Fibroblast of lung (primary cell): ENCODE data around the gene HMGB3.

ENCODE experiments used
- CTCF ChIP-seq, 2 donors: IDR thresholded peaks in 1 of 2; conservative IDR thresholded peaks in 1 of 2; 1 replicate in 1 of 2; 2 replicates in 1 of 2; pipeline ENCODE4 v1.5.1; 2011 to 2012; ENCODE audit warnings: low read length in 2 of 2, control low read depth in 1 of 2, inconsistent platforms in 1 of 2, low read depth in 1 of 2, mild to moderate bottlenecking in 1 of 2
- EZH2 ChIP-seq: IDR thresholded peaks from 2 replicates; pipeline ENCODE4 v1.5.1; 2012; ENCODE audit warnings: low read length, control low read depth, mild to moderate bottlenecking; ENCODE audit errors: missing control alignments

- no peak for TF ChIP-seq CTCF (conservative IDR thresholded peaks at IDR 0.05 in 1 of 2, IDR thresholded peaks at IDR 0.05 in 1 of 2; ENCODE audit: low read depth in 1 of 2, low read length in 2 of 2)
- TF ChIP-seq EZH2: no peak
Observed at GRCh38 chrX:151000861-151001331, 17.8 kb downstream of the HMGB3 start.
